GM12891 (cell line): ENCODE results near the gene GLCCI1.

ENCODE experiments used
- POLR2A ChIP-seq: IDR thresholded peaks from 2 replicates; pipeline ENCODE4 v1.6.1; 2011; ENCODE audit warnings: low read depth, low read length, control low read depth
- POLR2AphosphoS5 ChIP-seq: IDR thresholded peaks from 2 replicates; pipeline ENCODE4 v1.6.1; 2011; ENCODE audit warnings: low read depth, low read length, control low read depth
- POU2F2 ChIP-seq: IDR thresholded peaks from 2 replicates; pipeline ENCODE4 v1.6.1; 2011; ENCODE audit warnings: low read depth, mild to moderate bottlenecking, control low read depth, low read length, moderate library complexity
- SPI1 ChIP-seq: IDR thresholded peaks from 2 replicates; pipeline ENCODE4 v1.6.1; 2011; ENCODE audit warnings: low read depth, low read length, control low read depth
- TAF1 ChIP-seq: IDR thresholded peaks from 2 replicates; pipeline ENCODE4 v1.6.1; 2011; ENCODE audit warnings: low read depth, low read length, control low read depth

- TF ChIP-seq POLR2A (no peak), POLR2AphosphoS5 (no peak), TAF1 (no peak), SPI1 (no peak), POU2F2 (no peak)
Measured at GRCh38 chr7:8094164-8095140, 125.9 kb downstream of the GLCCI1 start.
